HCT116 (cell line): ENCODE measurements around the gene SERPINA3. TPM values are rescaled to one million over a fixed set of nuclear protein-coding genes. Genes with fewer than 3 reads are reported as not detected.
A peak's percentile ranks its signal among the peaks of the same experiment; 100 is the strongest.

Experiments
- ATAC-seq: fragments of 200-7000 bp; cut with Tn5 transposase; 2 replicates; pipeline ENCODE4 v1.9.1; 2020; ENCODE audit warnings: mild to moderate bottlenecking, moderate library complexity
- BruUV-seq: library from RNA; stranded (reverse); fragments of 400-500 nt; replicated peaks from 2 replicates; lab custom pipeline; 2021; lab: Mats Ljungman, UMichigan
- CTCF ChIA-PET: fragments of 300-600 bp; sonication (Branson Sonifier 250); formaldehyde crosslinking; loops from one replicate; lab custom pipeline; 2021; ENCODE audit warnings: antibody characterized with exemption; lab: Charles Lee
- POLR2A ChIA-PET: fragments of 300-600, 350-600 bp; sonication (Branson Sonifier 250); formaldehyde crosslinking; loops from one replicate; lab custom pipeline; 2021; ENCODE audit warnings: antibody characterized with exemption; lab: Charles Lee
- RAD21 ChIA-PET, 2 experiments: fragments of 300-600 bp; sonication (Branson Sonifier 250); formaldehyde crosslinking; loops; one replicate each; lab custom pipeline; 2023; ENCODE audit warnings: low total read pairs in 2 of 2; ENCODE audit not compliant: uncharacterized antibody in 2 of 2, unreplicated experiment in 2 of 2, low non-redundant PET in 1 of 2; lab: Charles Lee
- DNase-seq: peaks from one replicate; pipeline ENCODE4 v3.0.0-alpha.2; 2010; ENCODE audit warnings: low read depth, low spot score
- H2AFZ ChIP-seq: fragments of 200-600 bp; shearing (Covaris generic), sonication (generic); 2 replicates; pipeline ENCODE4 v1.6.1; 2017; ENCODE audit warnings: low read depth, mixed run types, mixed read lengths, antibody characterized with exemption, low read length; ENCODE audit not compliant: poor library complexity, severe bottlenecking
- H3K27ac ChIP-seq: 2 replicates; pipeline ENCODE4 v1.5.1; 2012; ENCODE audit warnings: low read depth, low read length
- H3K27me3 ChIP-seq: fragments of 200-600 bp; sonication (generic); 2 replicates; pipeline ENCODE4 v1.6.1; 2016; ENCODE audit warnings: mixed run types, low read length, mixed read lengths; ENCODE audit not compliant: insufficient read depth
- H3K36me3 ChIP-seq, 2 experiments: fragments of 200-500 bp in 1 of 2; fragments of 200-600 bp in 1 of 2; sonication (Bioruptor generic) in 1 of 2; sonication (generic) in 1 of 2; 2 replicates each; pipeline versions ENCODE4 v1.5.1 to v1.6.1; 2014 to 2016; ENCODE audit warnings: low read length in 2 of 2, inconsistent platforms in 1 of 2, mixed read lengths in 1 of 2, mixed run types in 1 of 2; ENCODE audit not compliant: insufficient read depth in 2 of 2, control insufficient read depth in 1 of 2
- H3K4me1 ChIP-seq, 2 experiments: fragments of 200-600 bp in 1 of 2; sonication (generic) in 1 of 2; 2 replicates each; pipeline versions ENCODE4 v1.5.1 to v1.6.1; 2012 to 2017; ENCODE audit warnings: low read length in 2 of 2, inconsistent platforms in 1 of 2, mild to moderate bottlenecking in 1 of 2, mixed read lengths in 1 of 2, mixed run types in 1 of 2, moderate library complexity in 1 of 2; ENCODE audit not compliant: insufficient read depth in 2 of 2, control insufficient read depth in 1 of 2
- H3K4me2 ChIP-seq: fragments of 200-600 bp; sonication (generic); 2 replicates; pipeline ENCODE4 v1.6.1; 2017; ENCODE audit warnings: mixed run types, low read length, mixed read lengths
- H3K4me3 ChIP-seq, 2 experiments: fragments of 200-600 bp in 1 of 2; sonication (generic) in 1 of 2; replicated peaks in 1 of 2; 2 replicates each; pipeline ENCODE4 v1.5.1; 2011 to 2016; ENCODE audit warnings: low read length in 2 of 2, control low read depth in 1 of 2, low read depth in 1 of 2, mild to moderate bottlenecking in 1 of 2, mixed read lengths in 1 of 2, mixed run types in 1 of 2
- H3K79me2 ChIP-seq: fragments of 200-600 bp; sonication (generic); 2 replicates; pipeline ENCODE4 v1.6.1; 2017; ENCODE audit warnings: mild to moderate bottlenecking, mixed run types, low read length, moderate library complexity, mixed read lengths; ENCODE audit not compliant: insufficient read depth
- H3K9ac ChIP-seq: fragments of 200-600 bp; sonication (generic); 2 replicates; pipeline ENCODE4 v1.6.1; 2016; ENCODE audit warnings: low read length, mixed read lengths
- H3K9me2 ChIP-seq: fragments of 200-600 bp; sonication (generic), shearing (Covaris generic); 2 replicates; pipeline ENCODE4 v1.6.1; 2017; ENCODE audit warnings: mixed run types, mild to moderate bottlenecking, moderate library complexity; ENCODE audit not compliant: insufficient read depth
- H3K9me3 ChIP-seq, 2 experiments: fragments of 200-500 bp in 1 of 2; fragments of 200-600 bp in 1 of 2; sonication (Bioruptor generic) in 1 of 2; sonication (generic) in 1 of 2; 2 replicates each; pipeline ENCODE4 v1.6.1; 2014 to 2017; ENCODE audit warnings: low read length in 2 of 2, mixed read lengths in 2 of 2, inconsistent platforms in 1 of 2, low read depth in 1 of 2, mild to moderate bottlenecking in 1 of 2, mixed run types in 1 of 2, moderate library complexity in 1 of 2; ENCODE audit not compliant: control insufficient read depth in 1 of 2, insufficient read depth in 1 of 2
- H4K20me1 ChIP-seq: fragments of 200-600 bp; sonication (generic), shearing (Covaris generic); 2 replicates; pipeline ENCODE4 v1.6.1; 2017; ENCODE audit warnings: mixed run types, mild to moderate bottlenecking, moderate library complexity; ENCODE audit not compliant: insufficient read depth
- CBX3 ChIP-seq: IDR thresholded peaks from 2 replicates; pipeline ENCODE4 v1.6.1; 2012; ENCODE audit warnings: low read depth
- EGR1 ChIP-seq: IDR thresholded peaks from 2 replicates; pipeline ENCODE4 v1.6.1; 2012; ENCODE audit warnings: low read depth
- EZH2phosphoT487 ChIP-seq: fragments of 200-600 bp; IDR thresholded peaks from 2 replicates; pipeline ENCODE4 v1.6.1; 2018; ENCODE audit warnings: antibody characterized with exemption, borderline replicate concordance
- JUND ChIP-seq: IDR thresholded peaks from 2 replicates; pipeline ENCODE4 v1.6.1; 2012
- MAX ChIP-seq: IDR thresholded peaks from 2 replicates; pipeline ENCODE4 v1.6.1; 2012
- RAD21 ChIP-seq: IDR thresholded peaks from 2 replicates; pipeline ENCODE4 v1.6.1; 2012; ENCODE audit warnings: low read depth, mild to moderate bottlenecking
- SP1 ChIP-seq: IDR thresholded peaks from 2 replicates; pipeline ENCODE4 v1.6.1; 2012; ENCODE audit warnings: low read depth
- SRF ChIP-seq: IDR thresholded peaks from 2 replicates; pipeline ENCODE4 v1.6.1; 2012; ENCODE audit warnings: low read depth
- TCF7L2 ChIP-seq: IDR thresholded peaks from 2 replicates; pipeline ENCODE4 v1.7.0; 2011; ENCODE audit warnings: borderline replicate concordance, inconsistent platforms; ENCODE audit not compliant: insufficient read depth, insufficient read length; ENCODE audit errors: extremely low read depth
- ZBTB33 ChIP-seq: IDR thresholded peaks from 2 replicates; pipeline ENCODE4 v1.6.1; 2011; ENCODE audit warnings: mild to moderate bottlenecking, low read length, moderate library complexity; ENCODE audit not compliant: insufficient replicate concordance; ENCODE audit errors: extremely low read depth
- ZNF274 ChIP-seq: fragments of 200-500 bp; sonication (Bioruptor generic); IDR thresholded peaks from 2 replicates; pipeline ENCODE4 v1.6.1; 2014; ENCODE audit warnings: mild to moderate bottlenecking, low read depth, low read length, inconsistent platforms
- intact Hi-C: fragments of 100-400 bp; cut with micrococcal nuclease; formaldehyde crosslinking; loops from 2 replicates; pipeline ENCODE4 v1.10.0; 2022
- total RNA-seq: library from RNA; stranded (reverse); gene quantifications from one replicate; pipeline ENCODE4 v1.2.1, GENCODE V29; 2021; ENCODE audit not compliant: unreplicated experiment

Gene SERPINA3
- total RNA-seq, 1 experiment from 2014 or later: 4.3 TPM

- no peaks in the 10 kb centered on the region for H4K20me1 ChIP-seq
- RAD21 ChIA-PET: no interaction called here
- H3K36me3 ChIP-seq: no peaks in the 10 kb centered on the region
- H3K79me2 ChIP-seq: no peaks in the 10 kb centered on the region
- peak within 1 kb of the TSS; percentile 42 for H3K4me2 ChIP-seq
- ATAC-seq (peak; percentile 86), DNase-seq (no peak)
- no peaks in the 10 kb centered on the region for H3K27me3 ChIP-seq
- CTCF ChIA-PET: no interaction called here
- POLR2A ChIA-PET: interaction anchor here (0.6 kb wide), 1 partner anchor 17 kb away, joined by 3 read pairs; no protein-coding TSS in a partner anchor
- no peak within 1 kb of the TSS for H3K4me3 ChIP-seq
- peaks cover 0 to 11% of the 10 kb centered on the region in 2 experiments; a peak in 3 of 4 replicates for H3K4me1 ChIP-seq
- no peaks in the 10 kb centered on the region for H3K9me2 ChIP-seq
- intact Hi-C loops: no loop called here
- BruUV-seq: no TSS peak
- H3K9ac ChIP-seq: no peak within 1 kb of the TSS
- TF ChIP-seq SRF (peak; percentile 43; the same call in 1 of the 2 replicates), SP1 (peak; percentile 0; the same call in 1 of the 2 replicates), JUND (no peak), MAX (peak; percentile 24; the same call in 1 of the 2 replicates)
- no peak within 1 kb of the TSS for H3K27ac ChIP-seq
- no peaks in the 10 kb centered on the region for H3K9me3 ChIP-seq
- H2AFZ ChIP-seq: no peak within 1 kb of the TSS
Observed at GRCh38 chr14:94581127-94581999, 30.8 kb upstream of the SERPINA3 start, which contains the start of gene SERPINA5. TSS of gene SERPINA5 (plus strand) at chr14:94581426. CDS start at chr14:94587363, 5,937 bp downstream.

- Histone ChIP-seq H3K4me3 (no peak overlapping the region), H3K4me2 (no peak overlapping the region), H4K20me1 (no peaks in the 10 kb centered on the region), H3K9ac (no peak overlapping the region), H3K36me3 (no peaks in the 10 kb centered on the region), H2AFZ (no peak overlapping the region), H3K79me2 (no peaks in the 10 kb centered on the region), H3K4me1 (peaks cover 0 to 11% of the 10 kb centered on the region in 2 experiments; a peak in 3 of 4 replicates), H3K27me3 (no peaks in the 10 kb centered on the region), H3K9me2 (no peaks in the 10 kb centered on the region), H3K9me3 (no peaks in the 10 kb centered on the region), H3K27ac (no peak overlapping the region)
- CTCF ChIA-PET: no interaction called here
- BruUV-seq: no TSS peak
- no peak for TF ChIP-seq EZH2phosphoT487
- TF ChIP-seq EGR1: no peak
- TF ChIP-seq SRF: no peak
- TF ChIP-seq TCF7L2: no peak
- no peak for TF ChIP-seq MAX
- no peak for TF ChIP-seq RAD21
- TF ChIP-seq CBX3: no peak
- no peak for TF ChIP-seq ZBTB33
- no peak for TF ChIP-seq ZNF274
- ATAC-seq (no peak), DNase-seq (no peak)
- intact Hi-C loops: no loop called here
- RAD21 ChIA-PET: no interaction called here
- POLR2A ChIA-PET: interaction anchor here (2.3 kb wide), 1 partner anchor 17 kb away, joined by 5 read pairs; no protein-coding TSS in a partner anchor
Observed at GRCh38 chr14:94582199-94582750, 29.9 kb upstream of the SERPINA3 start.
